B cell (primary cell): ENCODE measurements around the gene TMEM161B. TPM values are rescaled to one million over a fixed set of nuclear protein-coding genes. Genes with fewer than 3 reads are reported as not detected.

Experiments used
- ATAC-seq: fragments of 200-7000 bp; cut with Tn5 transposase; one replicate; pipeline ENCODE4 v1.10.0; 2021; ENCODE audit warnings: low read depth, mild to moderate bottlenecking, moderate number of reproducible peaks, moderate library complexity
- CTCF ChIA-PET: fragments of 350-600 bp; sonication (Branson Sonifier 250); formaldehyde crosslinking; loops from one replicate; lab custom pipeline; 2021; ENCODE audit warnings: antibody characterized with exemption, inconsistent platforms; lab: Charles Lee
- POLR2A ChIA-PET: fragments of 350-600 bp; sonication (Branson Sonifier 250); formaldehyde crosslinking; loops from one replicate; lab custom pipeline; 2021; ENCODE audit warnings: antibody characterized with exemption; lab: Charles Lee
- DNase-seq: peaks from one replicate; pipeline ENCODE4 v3.0.0; 2013
- H2AFZ ChIP-seq: 2 replicates; pipeline ENCODE4 v1.6.1; 2012; ENCODE audit warnings: mild to moderate bottlenecking, low read depth, low read length; ENCODE audit not compliant: insufficient read depth, poor library complexity, severe bottlenecking
- H3K27ac ChIP-seq, 2 donors: 1 replicate in 1 of 2; 2 replicates in 1 of 2; pipeline ENCODE4 v1.5.1; 2012 to 2013; ENCODE audit warnings: low read length in 2 of 2, mild to moderate bottlenecking in 2 of 2, moderate library complexity in 1 of 2
- H3K27me3 ChIP-seq, 4 experiments: fragments of 200-600 bp in 1 of 4; sonication (generic) in 1 of 4; replicated peaks in 1 of 4; 1 replicate in 2 of 4; 2 replicates in 2 of 4; pipeline versions ENCODE4 v1.6.1 to v1.7.0; 2013 to 2016; ENCODE audit warnings: low read length in 3 of 4, mild to moderate bottlenecking in 2 of 4, mixed read lengths in 1 of 4, moderate library complexity in 1 of 4; ENCODE audit not compliant: insufficient read depth in 4 of 4, control insufficient read depth in 3 of 4; ENCODE audit errors: control extremely low read depth in 1 of 4
- H3K36me3 ChIP-seq, 2 experiments: replicated peaks in 1 of 2; 1 replicate in 1 of 2; 2 replicates in 1 of 2; pipeline versions ENCODE4 v1.6.1 to v1.7.1; 2013; ENCODE audit warnings: low read length in 1 of 2; ENCODE audit not compliant: insufficient read depth in 2 of 2, control insufficient read depth in 1 of 2; ENCODE audit errors: control extremely low read depth in 1 of 2, extremely low read depth in 1 of 2
- H3K4me1 ChIP-seq, 2 donors: fragments of 200-600 bp in 1 of 2; sonication (generic) in 1 of 2; 1 replicate in 1 of 2; 2 replicates in 1 of 2; pipeline versions ENCODE4 v1.5.1 to v1.6.1; 2013 to 2017; ENCODE audit warnings: low read length in 2 of 2; ENCODE audit not compliant: control insufficient read depth in 2 of 2, insufficient read depth in 2 of 2
- H3K4me2 ChIP-seq: replicated peaks from 2 replicates; pipeline ENCODE3; 2012; ENCODE audit warnings: mild to moderate bottlenecking, low read depth, low read length; ENCODE audit not compliant: poor library complexity, severe bottlenecking
- H3K4me3 ChIP-seq, 5 experiments: fragments of 200-600 bp in 1 of 5; sonication (generic) in 1 of 5; 1 replicate in 3 of 5; 2 replicates in 2 of 5; pipeline versions ENCODE4 v1.5.1 to v1.7.0; 2011 to 2016; ENCODE audit warnings: low read length in 4 of 5, mild to moderate bottlenecking in 4 of 5, low read depth in 2 of 5, control low read depth in 1 of 5, moderate library complexity in 1 of 5; ENCODE audit not compliant: insufficient read depth in 1 of 5; ENCODE audit errors: control extremely low read depth in 1 of 5, extremely low read depth in 1 of 5
- H3K79me2 ChIP-seq: fragments of 200-600 bp; sonication (generic); one replicate; pipeline ENCODE4 v1.6.0; 2016; ENCODE audit warnings: low read length; ENCODE audit not compliant: control insufficient read depth, insufficient read depth
- H3K9ac ChIP-seq: fragments of 200-600 bp; sonication (generic); 2 replicates; pipeline ENCODE4 v1.6.1; 2017; ENCODE audit warnings: mild to moderate bottlenecking, low read length, moderate library complexity
- H3K9me3 ChIP-seq, 3 donors: one replicate each; pipeline versions ENCODE4 v1.6.1 to v1.7.1; 2013; ENCODE audit warnings: low read length in 2 of 3; ENCODE audit not compliant: control insufficient read depth in 2 of 3, insufficient read depth in 1 of 3; ENCODE audit errors: control extremely low read depth in 1 of 3
- H4K20me1 ChIP-seq: 2 replicates; pipeline ENCODE4 v1.6.0; 2012; ENCODE audit warnings: mild to moderate bottlenecking, low read length; ENCODE audit not compliant: insufficient read depth, control insufficient read depth, poor library complexity, severe bottlenecking
- H3K27ac Mint-ChIP-seq: one replicate; pipeline ENCODE4 v1.8.0; 2021; ENCODE audit warnings: mixed read lengths
- H3K27me3 Mint-ChIP-seq: one replicate; pipeline ENCODE4 v1.8.0; 2021; ENCODE audit warnings: mixed read lengths
- H3K4me1 Mint-ChIP-seq: one replicate; pipeline ENCODE4 v1.8.0; 2021; ENCODE audit warnings: mixed read lengths
- H3K4me3 Mint-ChIP-seq: one replicate; pipeline ENCODE4 v1.8.0; 2021; ENCODE audit warnings: mixed read lengths
- H3K9me3 Mint-ChIP-seq: one replicate; pipeline ENCODE4 v1.8.0; 2022; ENCODE audit warnings: mixed read lengths; ENCODE audit not compliant: insufficient read depth
- EZH2 ChIP-seq: IDR thresholded peaks from 2 replicates; pipeline ENCODE4 v1.6.1; 2012; ENCODE audit warnings: borderline replicate concordance, low read depth, mild to moderate bottlenecking, moderate library complexity, low read length; ENCODE audit not compliant: insufficient read depth, poor library complexity, severe bottlenecking
- WGBS: methylation state at CpG from one replicate; pipeline ENCODE4 v1.1.5; 2013; ENCODE audit warnings: missing lambda C conversion rate; ENCODE audit not compliant: insufficient coverage; 5-methylcytosine and 5-hydroxymethylcytosine counted together
- intact Hi-C: fragments of 100-400 bp; cut with micrococcal nuclease; formaldehyde crosslinking; loops from one replicate; pipeline ENCODE4 v1.10.0; 2022
- polyA plus RNA-seq: library from polyadenylated mRNA; depleted of rRNA; stranded (reverse); fragments of >200 nt; gene quantifications from 2 replicates; pipeline ENCODE4 v1.2.3, GENCODE V29; 2012
- total RNA-seq, 2 donors: library from RNA; stranded (reverse); fragments of 120-200 nt in 1 of 2; gene quantifications; 1 replicate in 1 of 2; 2 replicates in 1 of 2; pipeline versions ENCODE4 v1.2.3 to v1.2.4, GENCODE V29; 2013 to 2022
- TF ChIP-seq, protein P1 (sequence below): fragments of 200-600 bp; IDR thresholded peaks from one replicate; pipeline ENCODE4 v1.8.0; 2022; ENCODE audit warnings: antibody characterized with exemption, mild to moderate bottlenecking

Gene TMEM161B
- total and polyA plus RNA-seq, 2 donors (not counting 1 experiment from before 2014, with no cell fraction given) = 12.7 to 32.2 TPM

DNA sequence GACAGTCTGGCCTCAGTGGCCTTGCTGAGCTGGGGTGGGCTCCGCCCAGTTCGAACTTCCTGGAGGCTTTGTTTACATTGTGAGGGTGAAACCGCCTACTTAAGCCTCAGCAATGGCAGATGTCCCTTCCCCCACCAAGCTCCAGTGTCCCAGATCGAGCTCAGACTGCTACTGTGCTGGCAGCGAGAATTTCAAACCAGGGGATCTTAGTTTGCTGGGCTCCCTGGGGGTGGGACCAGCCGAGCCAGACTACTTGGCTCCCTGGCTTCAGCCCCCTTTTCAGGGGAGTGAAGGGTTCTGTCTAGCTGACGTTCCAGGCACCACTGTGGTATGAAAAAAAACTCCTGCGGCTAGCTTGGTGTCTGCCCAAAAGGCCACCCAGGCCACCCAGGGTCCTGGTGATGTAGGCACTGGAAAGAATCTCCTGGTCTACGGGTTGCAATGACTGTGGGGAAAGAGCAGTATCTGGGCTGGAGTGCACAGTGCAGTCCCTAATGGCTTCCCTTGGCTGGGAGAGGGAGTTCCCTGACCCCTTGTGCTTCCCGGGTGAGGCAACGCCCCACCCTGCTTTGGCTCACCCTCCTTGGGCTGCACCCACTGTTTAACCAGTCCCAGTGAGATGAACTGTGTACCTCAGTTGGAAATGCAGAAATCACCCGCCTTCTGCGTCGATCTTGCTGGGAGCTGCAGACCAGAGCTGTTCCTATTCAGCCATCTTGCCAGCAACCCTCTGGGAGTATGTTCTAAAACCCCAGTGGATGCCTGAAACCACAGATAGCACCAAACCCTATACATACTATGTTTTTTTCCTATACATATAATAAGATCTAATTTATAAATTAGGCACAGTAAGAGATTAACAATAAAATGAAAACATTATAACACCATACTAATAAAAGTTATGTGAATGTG is 95.5 kb downstream of the TMEM161B start:
- Histone ChIP-seq H2AFZ (no peak overlapping the region), H3K27me3 (peaks cover 0 to 3% (median 1%) of the 10 kb centered on the region in 4 experiments), H4K20me1 (no peaks in the 10 kb centered on the region), H3K9ac (no peak overlapping the region), H3K9me3 (peaks cover 0 to 28% (median 2%) of the 10 kb centered on the region in 3 donors), H3K36me3 (no peaks in the 10 kb centered on the region), H3K4me2 (no peak overlapping the region), H3K4me3 (no peak overlapping the region), H3K27ac (no peak overlapping the region), H3K4me1 (no peaks in the 10 kb centered on the region), H3K79me2 (no peaks in the 10 kb centered on the region)
- TF ChIP-seq EZH2 = no peak
- TF ChIP-seq, protein P1, sequence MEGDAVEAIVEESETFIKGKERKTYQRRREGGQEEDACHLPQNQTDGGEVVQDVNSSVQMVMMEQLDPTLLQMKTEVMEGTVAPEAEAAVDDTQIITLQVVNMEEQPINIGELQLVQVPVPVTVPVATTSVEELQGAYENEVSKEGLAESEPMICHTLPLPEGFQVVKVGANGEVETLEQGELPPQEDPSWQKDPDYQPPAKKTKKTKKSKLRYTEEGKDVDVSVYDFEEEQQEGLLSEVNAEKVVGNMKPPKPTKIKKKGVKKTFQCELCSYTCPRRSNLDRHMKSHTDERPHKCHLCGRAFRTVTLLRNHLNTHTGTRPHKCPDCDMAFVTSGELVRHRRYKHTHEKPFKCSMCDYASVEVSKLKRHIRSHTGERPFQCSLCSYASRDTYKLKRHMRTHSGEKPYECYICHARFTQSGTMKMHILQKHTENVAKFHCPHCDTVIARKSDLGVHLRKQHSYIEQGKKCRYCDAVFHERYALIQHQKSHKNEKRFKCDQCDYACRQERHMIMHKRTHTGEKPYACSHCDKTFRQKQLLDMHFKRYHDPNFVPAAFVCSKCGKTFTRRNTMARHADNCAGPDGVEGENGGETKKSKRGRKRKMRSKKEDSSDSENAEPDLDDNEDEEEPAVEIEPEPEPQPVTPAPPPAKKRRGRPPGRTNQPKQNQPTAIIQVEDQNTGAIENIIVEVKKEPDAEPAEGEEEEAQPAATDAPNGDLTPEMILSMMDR = no peak
- ChIA-PET POLR2A (no interaction called here), CTCF (no interaction called here)
- H3K27me3 Mint-ChIP-seq = peaks cover 26% of the 10 kb centered on the region
- H3K4me1 Mint-ChIP-seq = peaks cover 3% of the 10 kb centered on the region
- ATAC-seq = no peak
- H3K27ac Mint-ChIP-seq = no peak overlapping the region
- no peak for DNase-seq
- intact Hi-C loops = no loop called here
- no peak overlapping the region for H3K4me3 Mint-ChIP-seq
- WGBS = 80% methylated on average over 9 of the region's 14 CpGs
- H3K9me3 Mint-ChIP-seq = peaks cover 10% of the 10 kb centered on the region

DNA sequence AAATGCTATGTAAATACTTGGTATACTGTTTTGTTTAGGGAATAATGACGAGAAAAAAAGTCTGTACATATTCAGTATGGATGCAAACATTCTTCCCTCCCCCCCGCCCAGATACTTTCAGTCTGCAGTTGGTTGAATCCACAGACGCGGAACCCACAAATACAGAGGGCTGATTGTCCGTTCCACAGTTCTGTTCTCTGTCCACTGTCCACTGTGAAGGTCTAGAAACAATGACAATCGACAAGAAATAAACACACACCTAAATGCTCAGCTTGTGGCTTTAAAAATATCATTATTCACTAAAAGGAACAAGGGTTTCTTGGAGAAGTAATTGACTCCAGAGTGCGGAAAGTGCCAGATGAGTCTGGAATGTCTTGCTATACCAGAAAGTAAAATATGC is 109.1 kb downstream of the TMEM161B start:
- Histone ChIP-seq H3K27me3 (peaks cover 0 to 3% (median 0%) of the 10 kb centered on the region in 4 experiments), H3K27ac (no peak overlapping the region), H3K4me1 (no peaks in the 10 kb centered on the region), H3K79me2 (no peaks in the 10 kb centered on the region), H3K9ac (no peak overlapping the region), H3K36me3 (no peaks in the 10 kb centered on the region), H2AFZ (no peak overlapping the region), H3K4me3 (no peak overlapping the region), H3K4me2 (no peak overlapping the region), H3K9me3 (no peaks in the 10 kb centered on the region), H4K20me1 (no peaks in the 10 kb centered on the region)
- DNase-seq = no peak
- ChIA-PET CTCF (no interaction called here), POLR2A (no interaction called here)
- peaks cover 3% of the 10 kb centered on the region for H3K9me3 Mint-ChIP-seq
- H3K4me1 Mint-ChIP-seq = no peaks in the 10 kb centered on the region
- H3K27ac Mint-ChIP-seq = no peak overlapping the region
- no peak for ATAC-seq
- 100% methylated on average over 3 of the region's 7 CpGs for WGBS
- H3K27me3 Mint-ChIP-seq = peaks cover 19% of the 10 kb centered on the region
- H3K4me3 Mint-ChIP-seq = no peak overlapping the region
- no peak for TF ChIP-seq EZH2
- TF ChIP-seq, protein P1 = no peak
- intact Hi-C loops = no loop called here
